IPS DF 6.9 (cell line): ENCODE measurements around the gene FGF23.
"Not testable (repeated sequence)": the region's sequence is repeated elsewhere in the genome, so short reads cannot be mapped to it uniquely, and the experiment has no call there.

Experiments used
- DNase-seq: peaks from one replicate; pipeline ENCODE4 v3.0.0-alpha.2; 2013; ENCODE audit warnings: low read depth, low spot score
- H3K27ac ChIP-seq: one replicate; pipeline ENCODE4 v1.5.1; 2013; ENCODE audit warnings: low read length, control low read depth
- H3K27me3 ChIP-seq: 2 replicates; pipeline ENCODE4 v1.6.1; 2013; ENCODE audit warnings: mild to moderate bottlenecking, low read length; ENCODE audit not compliant: control insufficient read depth, insufficient read depth
- H3K36me3 ChIP-seq: 2 replicates; pipeline ENCODE4 v1.6.1; 2013; ENCODE audit warnings: low read length; ENCODE audit not compliant: control insufficient read depth, insufficient read depth
- H3K4me1 ChIP-seq: 2 replicates; pipeline ENCODE4 v1.6.1; 2013; ENCODE audit warnings: low read length; ENCODE audit not compliant: control insufficient read depth, insufficient read depth
- H3K4me3 ChIP-seq: 2 replicates; pipeline ENCODE4 v1.5.1; 2013; ENCODE audit warnings: mild to moderate bottlenecking, low read length
- H3K9me3 ChIP-seq: 2 replicates; pipeline ENCODE4 v1.6.1; 2013; ENCODE audit warnings: low read length, inconsistent platforms; ENCODE audit not compliant: control insufficient read depth, insufficient read depth
- WGBS: extraction: QIAGEN DNeasy Blood & Tissue Kit; methylation state at CpG from one replicate; pipeline ENCODE4 v1.1.7; 2013; ENCODE audit warnings: mixed read lengths, missing lambda C conversion rate; ENCODE audit not compliant: insufficient read length, insufficient coverage; 5-methylcytosine and 5-hydroxymethylcytosine counted together

FGF23 gene

DNA sequence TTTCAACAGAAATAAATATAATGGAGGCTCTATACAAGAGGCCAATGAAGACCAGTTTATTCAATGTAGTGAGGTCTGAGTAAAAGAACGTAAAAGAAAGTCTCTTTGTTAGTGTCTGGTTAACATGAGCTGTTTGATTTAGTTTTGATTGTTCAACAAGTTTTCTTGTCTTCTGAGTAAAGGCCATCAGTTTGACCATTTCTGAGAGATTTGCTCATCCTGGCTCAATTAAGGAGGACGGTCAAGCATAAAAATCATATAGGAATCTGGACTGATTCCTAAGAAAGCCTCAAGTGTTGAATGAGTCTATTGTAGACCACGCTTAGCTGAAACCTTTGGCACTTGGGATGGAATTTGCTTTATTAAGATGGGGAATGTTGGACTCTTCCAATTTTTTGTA, 32.5 kb upstream of the FGF23 start:
- DNase-seq: no peak
- Histone ChIP-seq H3K4me1 (no peaks in the 10 kb centered on the region), H3K27ac (no peak overlapping the region), H3K36me3 (no peaks in the 10 kb centered on the region), H3K4me3 (no peak overlapping the region), H3K9me3 (no peaks in the 10 kb centered on the region), H3K27me3 (no peaks in the 10 kb centered on the region)
- WGBS: no CpG with 5 or more reads among the region's 3 CpGs

DNA sequence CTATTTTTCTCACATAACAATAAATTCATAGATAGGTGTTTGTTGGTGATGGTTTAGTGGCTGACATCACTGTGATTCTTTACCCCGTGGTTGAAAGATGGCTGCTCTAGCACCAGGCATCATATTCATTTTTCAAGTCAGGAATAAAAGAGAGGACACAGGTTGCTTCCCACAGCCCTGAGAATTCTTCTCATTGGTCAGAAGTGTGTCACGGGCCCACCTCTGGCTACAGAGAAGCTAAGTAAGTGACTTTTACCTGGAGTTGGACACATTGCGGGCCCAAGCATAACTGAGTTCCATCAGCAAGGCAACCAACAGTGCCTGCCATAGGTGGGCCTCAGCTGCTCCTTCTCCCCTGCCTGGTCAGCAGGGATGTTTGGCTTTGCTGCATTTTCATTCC, 27.6 kb upstream of the FGF23 start:
- Histone ChIP-seq H3K4me1 (no peaks in the 10 kb centered on the region), H3K4me3 (no peak overlapping the region), H3K27ac (no peak overlapping the region), H3K36me3 (no peaks in the 10 kb centered on the region), H3K9me3 (no peaks in the 10 kb centered on the region), H3K27me3 (no peaks in the 10 kb centered on the region; the same call in 1 of the 2 replicates)
- no peak for DNase-seq
- WGBS: no CpG with 5 or more reads among the region's 3 CpGs

DNA sequence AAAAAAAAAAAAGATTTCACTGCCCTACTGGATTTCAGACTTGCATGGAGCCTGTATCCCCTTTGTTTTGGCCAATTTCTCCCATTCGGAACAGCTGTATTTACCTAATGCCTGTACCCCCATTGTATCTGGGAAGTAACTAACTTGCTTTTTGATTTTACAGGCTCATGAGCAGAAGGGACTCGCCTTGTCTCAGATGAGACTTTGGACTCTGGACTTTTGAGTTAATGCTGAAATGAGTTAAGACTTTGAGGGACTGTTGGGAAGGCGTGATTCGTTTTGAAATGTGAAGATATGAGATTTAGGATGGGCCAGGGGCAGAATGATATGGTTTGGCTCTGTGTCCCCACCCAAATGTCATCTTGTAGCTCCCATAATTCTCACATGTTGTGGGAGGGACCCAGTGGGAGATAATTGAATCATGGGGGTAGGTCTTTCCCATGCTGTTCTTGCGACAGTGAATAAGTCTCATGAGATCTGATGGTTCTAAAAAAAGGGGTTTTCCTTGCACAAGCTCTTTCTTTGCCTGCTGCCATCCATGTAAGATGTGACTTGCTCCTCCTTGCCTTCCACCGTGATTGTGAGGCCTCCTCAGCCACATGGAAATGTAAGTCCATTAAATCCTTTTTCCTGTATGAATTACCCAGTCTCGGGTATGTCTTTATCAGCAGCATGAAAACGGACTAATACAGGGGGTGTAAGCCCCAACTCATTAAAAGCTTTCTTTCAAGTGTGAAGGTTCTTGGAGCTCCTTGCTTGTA, 25.5 kb upstream of the FGF23 start:
- H3K4me1 ChIP-seq, DNase-seq, H3K27ac ChIP-seq, H3K36me3 ChIP-seq, H3K4me3 ChIP-seq, H3K27me3 ChIP-seq, H3K9me3 ChIP-seq: not testable (repeated sequence)
- WGBS: no CpG with 5 or more reads among the region's 8 CpGs

DNA sequence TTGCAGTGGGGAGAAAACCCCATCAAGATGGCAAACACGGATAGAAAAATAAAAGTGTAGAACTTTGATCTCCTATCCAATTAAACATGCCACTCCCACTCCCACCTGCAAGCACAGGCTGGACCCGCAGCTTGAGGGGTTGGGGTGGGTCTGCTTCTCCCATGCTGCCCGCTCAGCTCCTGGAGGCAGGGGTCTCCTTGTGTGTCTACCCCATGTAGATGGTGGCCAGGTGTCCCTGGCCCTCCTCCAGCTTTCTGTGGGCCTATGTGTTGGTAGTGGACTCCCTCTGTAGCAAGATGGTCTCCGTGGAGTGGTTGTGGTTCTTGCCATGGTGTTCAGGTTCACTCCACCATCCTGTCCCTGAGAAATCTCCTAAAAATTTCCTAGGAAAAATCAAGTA, 23.5 kb upstream of the FGF23 start:
- no peaks in the 10 kb centered on the region; the same call in 1 of the 2 replicates for H3K27me3 ChIP-seq
- H3K4me3 ChIP-seq: no peak overlapping the region
- WGBS: no CpG with 5 or more reads among the region's 4 CpGs
- no peaks in the 10 kb centered on the region for H3K36me3 ChIP-seq
- H3K27ac ChIP-seq: no peak overlapping the region
- no peaks in the 10 kb centered on the region for H3K9me3 ChIP-seq
- H3K4me1 ChIP-seq: no peaks in the 10 kb centered on the region
- DNase-seq: no peak

DNA sequence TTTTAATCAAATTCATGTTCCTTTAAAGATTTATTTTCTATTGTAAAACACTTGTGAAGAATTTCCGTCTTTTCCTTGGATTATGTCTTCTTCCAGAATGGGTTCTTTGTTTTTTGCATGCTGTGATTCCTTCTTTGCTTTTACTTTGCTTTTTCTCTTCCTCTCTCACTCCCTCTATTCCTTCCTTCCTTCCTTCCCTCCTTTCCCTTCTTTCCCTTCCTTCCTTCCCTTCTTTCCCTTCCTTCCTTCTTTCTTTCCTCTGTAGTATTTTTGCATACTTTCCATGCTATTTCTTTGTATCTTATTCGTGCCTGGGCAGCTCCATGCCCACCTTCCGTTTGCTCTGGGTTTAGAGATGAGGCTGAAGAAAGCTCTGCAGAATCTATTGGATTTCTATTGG, 21.6 kb upstream of the FGF23 start:
- H3K27ac ChIP-seq: no peak overlapping the region
- no peaks in the 10 kb centered on the region for H3K4me1 ChIP-seq
- DNase-seq: no peak
- no CpG with 5 or more reads among the region's 3 CpGs for WGBS
- no peak overlapping the region for H3K4me3 ChIP-seq
- no peaks in the 10 kb centered on the region for H3K9me3 ChIP-seq
- no peaks in the 10 kb centered on the region for H3K27me3 ChIP-seq
- no peaks in the 10 kb centered on the region for H3K36me3 ChIP-seq

DNA sequence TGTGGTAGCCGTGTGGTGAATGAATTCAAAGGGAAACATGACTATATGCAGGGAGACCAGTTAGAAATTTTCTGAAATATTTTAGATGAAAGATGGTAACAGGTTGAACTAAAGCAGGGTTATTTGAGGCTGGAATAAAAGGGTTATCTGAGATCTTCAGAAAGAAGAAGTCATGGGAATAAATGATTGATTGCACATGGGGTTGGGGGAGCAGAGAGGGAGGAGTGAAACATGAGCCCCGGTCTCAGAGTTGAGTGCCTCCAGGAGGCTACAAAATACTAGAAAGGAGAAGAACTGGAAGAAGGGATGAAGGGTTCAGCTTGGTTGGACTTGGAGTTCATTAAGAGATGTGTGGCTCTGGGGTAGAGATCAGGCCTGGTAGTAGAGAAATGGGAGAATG, 16.3 kb upstream of the FGF23 start:
- WGBS: no CpG with 5 or more reads among the region's 2 CpGs
- H3K27me3 ChIP-seq: no peaks in the 10 kb centered on the region
- H3K36me3 ChIP-seq: no peaks in the 10 kb centered on the region
- no peak for DNase-seq
- no peak overlapping the region for H3K4me3 ChIP-seq
- no peaks in the 10 kb centered on the region; the same call in 1 of the 2 replicates for H3K4me1 ChIP-seq
- no peaks in the 10 kb centered on the region for H3K9me3 ChIP-seq
- no peak overlapping the region for H3K27ac ChIP-seq

DNA sequence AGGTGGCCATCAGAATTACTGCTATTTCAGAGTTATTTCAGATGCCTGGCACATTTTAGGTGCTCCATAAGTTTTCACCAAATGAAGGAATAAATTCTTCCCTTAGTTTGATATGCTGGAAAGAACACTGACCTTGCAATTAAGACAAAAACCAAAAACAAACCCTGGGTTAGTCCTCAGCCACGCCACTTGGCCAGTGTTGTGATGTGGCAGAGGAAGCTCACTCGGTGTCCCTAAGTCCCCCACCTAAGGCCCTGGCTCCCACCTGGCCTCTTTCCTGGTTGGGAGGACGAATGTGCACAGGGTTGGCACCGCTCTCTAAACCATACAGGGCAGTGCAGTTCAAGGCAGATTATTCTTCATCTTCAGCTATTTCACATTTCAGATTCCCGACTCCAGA, 13.7 kb upstream of the FGF23 start:
- no CpG with 5 or more reads among the region's 5 CpGs for WGBS
- Histone ChIP-seq H3K27me3 (no peaks in the 10 kb centered on the region), H3K4me3 (no peak overlapping the region), H3K27ac (no peak overlapping the region), H3K4me1 (no peaks in the 10 kb centered on the region; the same call in 1 of the 2 replicates), H3K36me3 (no peaks in the 10 kb centered on the region), H3K9me3 (no peaks in the 10 kb centered on the region)
- DNase-seq: no peak

DNA sequence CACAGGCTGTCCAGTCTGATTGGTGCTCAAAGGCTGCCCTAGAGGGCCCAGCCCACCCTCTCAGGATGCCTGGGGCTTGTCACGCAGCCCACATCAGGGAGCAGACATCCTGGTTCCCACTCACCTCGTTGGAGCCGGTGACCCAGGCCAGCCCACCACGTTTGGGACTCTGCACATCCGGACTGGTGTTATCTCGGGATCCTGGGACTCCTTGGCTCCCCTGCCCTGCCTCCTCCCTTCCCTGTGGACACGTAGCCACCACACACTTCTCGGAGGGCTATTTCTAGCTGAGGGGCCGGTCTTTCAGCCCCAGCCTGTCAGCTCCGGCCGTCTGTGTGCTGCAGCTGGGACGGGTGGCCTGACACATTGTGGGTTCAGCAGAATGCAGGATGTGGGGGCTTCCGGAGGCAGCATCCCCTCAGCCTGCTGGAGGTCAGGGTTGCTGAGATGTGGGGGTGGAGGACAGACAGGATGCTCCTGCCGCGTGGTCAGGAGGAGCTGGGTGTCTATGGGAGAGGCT, 12.8 kb upstream of the FGF23 start:
- DNase-seq: no peak
- Histone ChIP-seq H3K36me3 (no peaks in the 10 kb centered on the region), H3K4me1 (no peaks in the 10 kb centered on the region; the same call in 1 of the 2 replicates), H3K4me3 (no peak overlapping the region), H3K27me3 (no peaks in the 10 kb centered on the region), H3K9me3 (no peaks in the 10 kb centered on the region), H3K27ac (no peak overlapping the region)
- WGBS: no CpG with 5 or more reads among the region's 15 CpGs

DNA sequence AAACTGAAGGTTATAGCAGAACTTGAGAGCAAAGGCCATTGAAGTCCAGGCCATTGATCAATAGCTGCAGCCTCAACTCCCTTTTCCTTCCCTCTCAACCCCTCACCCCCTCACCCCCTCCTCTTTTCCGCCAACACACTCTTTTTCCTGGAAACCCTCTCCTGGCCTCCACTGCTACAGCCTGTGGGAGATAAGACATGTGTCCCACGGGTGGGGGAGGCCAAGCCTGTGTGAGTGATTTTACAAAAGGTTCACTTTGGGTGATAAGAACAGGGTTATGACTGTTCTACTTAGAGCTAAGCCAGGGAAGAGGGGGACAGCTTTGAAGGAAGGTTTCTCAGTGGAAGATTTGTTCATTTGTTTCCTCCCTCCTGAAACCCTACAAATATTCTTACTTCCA, 9.2 kb upstream of the FGF23 start:
- H3K27ac ChIP-seq: no peak overlapping the region
- WGBS: 100% methylated on average over 1 of the region's 2 CpGs
- H3K27me3 ChIP-seq: 0 out of 2 replicates have a peak, but pooled peaks cover 2% of the 10 kb centered on the region
- H3K36me3 ChIP-seq: no peaks in the 10 kb centered on the region
- no peaks in the 10 kb centered on the region; the same call in 1 of the 2 replicates for H3K4me1 ChIP-seq
- H3K4me3 ChIP-seq: no peak overlapping the region
- no peaks in the 10 kb centered on the region for H3K9me3 ChIP-seq
- no peak for DNase-seq

DNA sequence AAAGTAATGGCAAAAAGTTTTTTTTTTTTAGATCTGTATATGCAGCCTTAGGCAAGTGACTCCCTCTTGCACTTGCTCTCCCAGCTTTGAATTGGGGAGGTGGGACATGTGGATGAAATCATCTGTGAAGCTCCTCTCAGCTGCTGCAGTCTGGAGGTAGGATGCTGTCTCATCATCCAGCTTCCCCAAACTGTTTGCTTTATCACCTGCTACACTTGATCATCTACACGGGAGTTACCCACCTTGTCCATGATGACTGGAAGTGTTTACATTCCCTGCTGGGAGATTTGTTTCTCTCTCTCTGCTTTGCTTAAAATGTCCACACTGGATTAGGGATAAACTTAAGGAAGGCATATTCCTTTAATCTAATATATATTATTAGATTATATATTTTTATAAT, 8.5 kb upstream of the FGF23 start:
- no peaks in the 10 kb centered on the region; the same call in 1 of the 2 replicates for H3K4me1 ChIP-seq
- H3K9me3 ChIP-seq: no peaks in the 10 kb centered on the region
- H3K36me3 ChIP-seq: no peaks in the 10 kb centered on the region
- no peak overlapping the region for H3K27ac ChIP-seq
- WGBS: no CpG with 5 or more reads among the region's 1 CpG
- DNase-seq: no peak
- 0 out of 2 replicates have a peak, but pooled peaks cover 2% of the 10 kb centered on the region for H3K27me3 ChIP-seq
- H3K4me3 ChIP-seq: no peak overlapping the region

DNA sequence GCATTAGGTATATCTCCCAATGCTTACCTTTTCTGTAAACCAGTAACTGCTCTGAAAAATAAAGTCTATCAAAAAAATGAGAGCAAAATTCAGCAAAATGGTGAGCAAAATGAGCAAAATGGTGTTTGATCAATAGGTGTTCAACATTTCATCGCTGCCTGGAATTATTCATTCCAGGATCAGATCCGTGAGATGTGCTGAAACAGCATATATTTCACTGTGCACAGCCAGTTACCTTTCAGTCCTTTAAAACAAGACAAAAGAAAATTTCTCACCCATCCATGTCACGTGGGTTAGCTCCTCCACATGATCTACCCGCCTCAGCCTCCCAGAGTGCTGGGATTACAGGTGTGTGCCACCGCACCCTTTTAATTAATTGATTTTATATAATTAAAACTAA, 8.1 kb upstream of the FGF23 start:
- no peak for DNase-seq
- no peak overlapping the region for H3K27ac ChIP-seq
- H3K36me3 ChIP-seq: no peaks in the 10 kb centered on the region
- H3K4me3 ChIP-seq: no peak overlapping the region
- H3K27me3 ChIP-seq: 0 out of 2 replicates have a peak, but pooled peaks cover 2% of the 10 kb centered on the region
- no peaks in the 10 kb centered on the region for H3K9me3 ChIP-seq
- no CpG with 5 or more reads among the region's 5 CpGs for WGBS
- H3K4me1 ChIP-seq: no peaks in the 10 kb centered on the region; the same call in 1 of the 2 replicates
